B cell (primary cell): ENCODE measurements around the gene RFC2.
"Not testable (repeated sequence)": the region's sequence is repeated elsewhere in the genome, so short reads cannot be mapped to it uniquely, and the experiment has no call there.

ENCODE experiments used
- CTCF ChIP-seq: fragments of 200-600 bp; IDR thresholded peaks from one replicate; pipeline ENCODE4 v1.8.0; 2022; ENCODE audit warnings: antibody characterized with exemption, mild to moderate bottlenecking
- EZH2 ChIP-seq: IDR thresholded peaks from 2 replicates; pipeline ENCODE4 v1.6.1; 2012; ENCODE audit warnings: borderline replicate concordance, low read depth, mild to moderate bottlenecking, moderate library complexity, low read length; ENCODE audit not compliant: insufficient read depth, poor library complexity, severe bottlenecking

DNA sequence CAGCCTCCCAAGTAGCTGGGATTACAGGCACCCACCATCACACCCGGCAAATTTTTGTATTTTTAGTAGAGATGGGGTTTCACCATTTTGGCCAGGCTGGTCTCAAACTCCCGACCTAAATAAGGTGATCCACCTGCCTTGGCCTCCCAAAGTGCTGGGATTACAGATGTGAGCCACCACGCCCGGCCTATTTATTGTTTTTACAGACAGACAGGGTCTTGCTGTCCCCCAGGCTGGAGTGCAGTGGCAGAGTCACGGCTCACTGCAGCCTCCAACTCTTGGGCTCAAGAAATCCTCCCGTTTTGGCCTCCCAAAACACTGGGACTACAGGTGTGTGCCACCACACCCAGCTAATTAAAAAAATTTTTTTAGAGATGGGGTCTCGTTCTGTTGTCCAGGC, 46.0 kb downstream of the RFC2 start:
- not testable (repeated sequence) for TF ChIP-seq CTCF, EZH2
